IPS DF 6.9 (cell line): ENCODE measurements around the gene TMEM120A.
"Not testable (repeated sequence)": the region's sequence is repeated elsewhere in the genome, so short reads cannot be mapped to it uniquely, and the experiment has no call there.

Experiments used
- DNase-seq: peaks from one replicate; pipeline ENCODE4 v3.0.0-alpha.2; 2013; ENCODE audit warnings: low read depth, low spot score
- H3K27ac ChIP-seq: one replicate; pipeline ENCODE4 v1.5.1; 2013; ENCODE audit warnings: low read length, control low read depth
- H3K27me3 ChIP-seq: 2 replicates; pipeline ENCODE4 v1.6.1; 2013; ENCODE audit warnings: mild to moderate bottlenecking, low read length; ENCODE audit not compliant: control insufficient read depth, insufficient read depth
- H3K36me3 ChIP-seq: 2 replicates; pipeline ENCODE4 v1.6.1; 2013; ENCODE audit warnings: low read length; ENCODE audit not compliant: control insufficient read depth, insufficient read depth
- H3K4me1 ChIP-seq: 2 replicates; pipeline ENCODE4 v1.6.1; 2013; ENCODE audit warnings: low read length; ENCODE audit not compliant: control insufficient read depth, insufficient read depth
- H3K4me3 ChIP-seq: 2 replicates; pipeline ENCODE4 v1.5.1; 2013; ENCODE audit warnings: mild to moderate bottlenecking, low read length
- H3K9me3 ChIP-seq: 2 replicates; pipeline ENCODE4 v1.6.1; 2013; ENCODE audit warnings: low read length, inconsistent platforms; ENCODE audit not compliant: control insufficient read depth, insufficient read depth
- WGBS: extraction: QIAGEN DNeasy Blood & Tissue Kit; methylation state at CpG from one replicate; pipeline ENCODE4 v1.1.7; 2013; ENCODE audit warnings: mixed read lengths, missing lambda C conversion rate; ENCODE audit not compliant: insufficient read length, insufficient coverage; 5-methylcytosine and 5-hydroxymethylcytosine counted together

The TMEM120A gene

GRCh38 chr7:76011442-76011861, 17.1 kb upstream of the TMEM120A start:
- H3K27me3 ChIP-seq = no peaks in the 10 kb centered on the region
- DNase-seq = no peak
- no peak overlapping the region for H3K27ac ChIP-seq

GRCh38 chr7:76009672-76010600, 15.5 kb upstream of the TMEM120A start:
- H3K9me3 ChIP-seq = no peaks in the 10 kb centered on the region
- no peak overlapping the region for H3K4me3 ChIP-seq
- H3K27ac ChIP-seq = no peak overlapping the region
- no CpG with 5 or more reads among the region's 11 CpGs for WGBS
- no peaks in the 10 kb centered on the region for H3K4me1 ChIP-seq
- H3K27me3 ChIP-seq = no peaks in the 10 kb centered on the region
- H3K36me3 ChIP-seq = peaks cover 2% of the 10 kb centered on the region; the same call in 1 of the 2 replicates
- DNase-seq = no peak

More at GRCh38 chr7:76011442-76011861, 17.1 kb upstream of the TMEM120A start:
- Histone ChIP-seq H3K36me3 (no peaks in the 10 kb centered on the region; the same call in 1 of the 2 replicates), H3K4me3 (no peak overlapping the region), H3K9me3 (no peaks in the 10 kb centered on the region), H3K4me1 (no peaks in the 10 kb centered on the region)
- WGBS = no CpG with 5 or more reads among the region's 8 CpGs

GRCh38 chr7:76008156-76008687, 13.8 kb upstream of the TMEM120A start:
- DNase-seq = no peak
- no peaks in the 10 kb centered on the region for H3K4me1 ChIP-seq
- no peak overlapping the region for H3K4me3 ChIP-seq
- no peaks in the 10 kb centered on the region for H3K9me3 ChIP-seq
- no peaks in the 10 kb centered on the region for H3K27me3 ChIP-seq
- H3K27ac ChIP-seq = no peak overlapping the region
- WGBS = no CpG with 5 or more reads among the region's 8 CpGs
- H3K36me3 ChIP-seq = peaks cover 2% of the 10 kb centered on the region; the same call in 1 of the 2 replicates

GRCh38 chr7:76005004-76005403, 10.6 kb upstream of the TMEM120A start:
- no CpG with 5 or more reads among the region's 4 CpGs for WGBS
- H3K36me3 ChIP-seq = not testable (repeated sequence)

GRCh38 chr7:76003351-76003750, 9.0 kb upstream of the TMEM120A start:
- WGBS = no CpG with 5 or more reads among the region's 10 CpGs
- no peaks in the 10 kb centered on the region for H3K4me1 ChIP-seq
- no peaks in the 10 kb centered on the region for H3K9me3 ChIP-seq
- H3K36me3 ChIP-seq = 0 out of 2 replicates have a peak, but pooled peaks cover 6% of the 10 kb centered on the region
- no peak overlapping the region for H3K4me3 ChIP-seq
- no peaks in the 10 kb centered on the region for H3K27me3 ChIP-seq
- DNase-seq = no peak
- H3K27ac ChIP-seq = no peak overlapping the region

More at GRCh38 chr7:76005004-76005403, 10.6 kb upstream of the TMEM120A start:
- H3K9me3 ChIP-seq, H3K4me3 ChIP-seq, H3K4me1 ChIP-seq, H3K27me3 ChIP-seq, DNase-seq, H3K27ac ChIP-seq: not testable (repeated sequence)

GRCh38 chr7:76002822-76003221, 8.4 kb upstream of the TMEM120A start:
- H3K4me3 ChIP-seq = no peak overlapping the region
- H3K4me1 ChIP-seq = no peaks in the 10 kb centered on the region
- H3K9me3 ChIP-seq = no peaks in the 10 kb centered on the region
- H3K27me3 ChIP-seq = no peaks in the 10 kb centered on the region
- DNase-seq = no peak
- H3K27ac ChIP-seq = no peak overlapping the region
- H3K36me3 ChIP-seq = 0 out of 2 replicates have a peak, but pooled peaks cover 6% of the 10 kb centered on the region
- no CpG with 5 or more reads among the region's 3 CpGs for WGBS

GRCh38 chr7:76002139-76002538, 7.7 kb upstream of the TMEM120A start:
- no peaks in the 10 kb centered on the region for H3K9me3 ChIP-seq
- no peaks in the 10 kb centered on the region for H3K4me1 ChIP-seq
- no peak overlapping the region for H3K27ac ChIP-seq
- DNase-seq = no peak
- 0 out of 2 replicates have a peak, but pooled peaks cover 6% of the 10 kb centered on the region for H3K36me3 ChIP-seq
- no peak overlapping the region for H3K4me3 ChIP-seq
- H3K27me3 ChIP-seq = no peaks in the 10 kb centered on the region
- no CpG with 5 or more reads among the region's 6 CpGs for WGBS

GRCh38 chr7:76000566-76000965, 6.2 kb upstream of the TMEM120A start:
- H3K27me3 ChIP-seq = no peaks in the 10 kb centered on the region
- DNase-seq = no peak
- no peaks in the 10 kb centered on the region for H3K4me1 ChIP-seq
- no peaks in the 10 kb centered on the region for H3K9me3 ChIP-seq
- no peak overlapping the region for H3K4me3 ChIP-seq
- no peak overlapping the region for H3K27ac ChIP-seq
- WGBS = no CpG with 5 or more reads among the region's 11 CpGs
- H3K36me3 ChIP-seq = 0 out of 2 replicates have a peak, but pooled peaks cover 6% of the 10 kb centered on the region

- Histone ChIP-seq H3K4me3 (no peak overlapping the region), H3K27me3 (no peaks in the 10 kb centered on the region), H3K9me3 (no peaks in the 10 kb centered on the region), H3K27ac (no peak overlapping the region), H3K36me3 (0 out of 2 replicates have a peak, but pooled peaks cover 4% of the 10 kb centered on the region), H3K4me1 (no peaks in the 10 kb centered on the region)
- no CpG with 5 or more reads among the region's 1 CpG for WGBS
- no peak for DNase-seq
Measured at GRCh38 chr7:75998038-75998437, 3.6 kb upstream of the TMEM120A start.

- WGBS = no CpG with 5 or more reads among the region's 4 CpGs
- no peak overlapping the region for H3K4me3 ChIP-seq
- H3K27me3 ChIP-seq = no peaks in the 10 kb centered on the region
- no peak for DNase-seq
- H3K9me3 ChIP-seq = no peaks in the 10 kb centered on the region
- no peak overlapping the region for H3K27ac ChIP-seq
- H3K4me1 ChIP-seq = no peaks in the 10 kb centered on the region
- 0 out of 2 replicates have a peak, but pooled peaks cover 4% of the 10 kb centered on the region for H3K36me3 ChIP-seq
Measured at GRCh38 chr7:75996476-75996875, 2.1 kb upstream of the TMEM120A start.
